HG02981 (cell line): ENCODE measurements around the gene BAZ1B.
A peak's percentile ranks its signal among the peaks of the same experiment; 100 is the strongest.
"Not testable (repeated sequence)": the region's sequence is repeated elsewhere in the genome, so short reads cannot be mapped to it uniquely, and the experiment has no call there.

Source experiments
- ATAC-seq: cut with Tn5 transposase; IDR thresholded peaks from one replicate; pipeline ENCODE4 v1.9.1; 2021; ENCODE audit warnings: mild to moderate bottlenecking, moderate library complexity; ENCODE audit not compliant: unreplicated experiment

BAZ1B gene

DNA sequence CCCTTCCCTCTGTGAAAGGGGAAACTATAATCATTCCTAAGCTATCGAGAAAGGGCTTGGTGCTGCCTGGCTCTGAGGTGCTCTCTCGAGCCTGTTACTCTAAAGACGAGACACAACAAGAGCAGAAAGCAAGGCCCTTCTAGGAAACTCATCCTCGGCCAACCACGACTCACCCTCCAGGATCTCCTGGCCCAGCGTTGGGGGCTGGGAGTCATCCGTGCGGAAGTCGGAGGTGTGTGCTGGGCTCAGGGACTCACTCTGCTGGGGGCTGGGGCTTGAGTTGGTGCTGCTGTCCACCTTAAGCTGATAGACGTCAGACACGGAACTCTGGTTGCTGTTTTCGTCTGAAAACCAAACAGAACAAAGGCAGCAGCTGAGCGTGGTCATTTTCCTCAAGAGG, 17.6 kb upstream of the BAZ1B start:
- ATAC-seq, result no peak

DNA sequence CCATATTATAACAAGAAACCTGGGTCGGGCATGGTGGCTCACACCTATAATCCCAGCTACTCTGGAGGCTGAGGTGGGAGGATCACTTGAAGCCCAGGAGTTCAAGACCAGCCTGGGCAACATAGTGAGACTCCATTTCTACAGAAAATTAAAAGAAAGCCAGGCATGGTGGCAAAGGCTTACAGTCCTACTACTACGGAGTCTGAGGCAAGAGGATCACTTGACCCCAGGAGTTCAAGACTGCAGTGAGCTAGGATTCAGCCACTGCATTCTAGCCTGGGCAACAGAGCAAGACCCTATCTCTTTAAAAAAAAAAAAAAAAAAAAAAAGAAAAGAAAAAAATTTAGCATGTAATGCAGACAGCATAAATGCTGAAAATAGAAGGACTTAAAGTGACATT, 16.4 kb upstream of the BAZ1B start:
- not testable (repeated sequence) for ATAC-seq

DNA sequence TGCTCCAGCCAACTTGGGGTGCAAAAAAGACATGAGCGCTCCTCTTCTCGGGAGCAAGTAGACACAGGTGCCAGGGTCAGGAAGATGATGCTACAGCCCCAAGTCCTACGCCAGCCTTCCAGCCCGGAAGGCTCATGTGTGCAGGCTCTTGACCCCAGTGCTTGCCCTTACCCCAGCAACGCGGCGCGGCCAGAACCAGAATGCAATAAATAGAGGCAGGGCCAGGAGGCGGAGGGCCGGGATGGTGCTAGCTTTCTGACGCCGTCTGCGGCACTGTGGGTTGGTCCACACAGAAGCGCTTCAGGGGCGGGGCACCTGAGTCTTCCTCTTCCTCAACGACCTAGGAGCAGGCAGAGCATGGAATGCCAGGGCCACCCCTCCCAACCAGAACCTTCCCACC, 15.0 kb upstream of the BAZ1B start:
- no peak for ATAC-seq

DNA sequence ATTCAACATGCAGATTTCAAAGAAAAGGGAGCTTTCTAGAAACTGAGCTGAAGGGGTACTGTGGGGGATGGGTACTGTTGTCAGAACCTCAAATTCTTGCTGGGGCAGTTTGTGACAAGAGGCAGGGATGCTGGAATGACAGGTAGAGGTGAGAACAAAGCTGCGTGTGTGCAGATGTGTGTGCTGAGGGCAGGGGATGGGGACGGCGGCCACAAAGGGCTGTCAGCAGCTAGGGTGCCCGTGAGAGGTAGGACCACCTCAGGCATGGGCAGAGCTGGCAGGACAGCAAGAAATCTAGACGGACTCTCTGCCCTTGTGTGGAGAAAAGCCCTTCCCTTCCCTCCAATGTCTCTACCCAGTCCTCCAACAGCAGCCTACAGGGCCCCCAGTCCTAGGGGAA, 14.4 kb upstream of the BAZ1B start:
- no peak for ATAC-seq

DNA sequence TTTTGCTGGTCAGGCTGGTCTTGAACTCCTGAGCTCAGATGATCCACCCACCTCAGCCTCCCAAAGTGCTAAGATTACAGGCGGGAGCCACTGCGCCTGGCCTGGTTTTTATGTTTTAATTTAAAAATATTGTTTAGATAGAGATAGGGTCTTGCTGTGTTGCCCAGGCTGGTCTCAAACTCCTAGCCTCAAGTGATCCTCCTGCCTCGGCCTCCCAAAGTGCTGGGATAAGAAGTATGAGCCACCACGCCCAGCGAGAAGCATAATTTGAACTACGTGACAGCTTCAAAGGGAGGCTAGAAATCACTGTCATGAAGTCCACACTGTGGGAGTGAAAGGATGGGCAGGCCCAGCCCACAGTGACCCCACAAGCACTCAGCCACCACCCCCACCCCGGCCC, 13.8 kb upstream of the BAZ1B start:
- ATAC-seq, result not testable (repeated sequence)

DNA sequence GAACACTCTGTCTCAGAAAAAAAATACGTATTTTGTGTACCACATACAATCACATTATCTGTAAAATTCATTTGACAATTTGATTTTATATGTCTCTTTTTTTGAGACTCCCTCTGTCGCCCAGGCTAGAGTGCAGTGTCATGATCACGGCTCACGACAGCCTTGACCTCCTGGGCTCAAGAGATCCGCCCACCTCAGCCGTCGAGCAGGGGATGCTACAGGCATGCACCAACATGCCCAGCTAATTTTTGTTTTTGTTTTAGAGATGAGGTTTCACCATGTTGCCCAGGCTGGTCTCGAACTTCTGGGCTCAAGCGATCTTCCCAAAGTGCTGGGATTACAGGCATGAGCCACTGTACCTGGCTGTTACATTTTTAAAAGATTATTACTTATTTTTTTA, 11.6 kb upstream of the BAZ1B start:
- ATAC-seq, result no peak

DNA sequence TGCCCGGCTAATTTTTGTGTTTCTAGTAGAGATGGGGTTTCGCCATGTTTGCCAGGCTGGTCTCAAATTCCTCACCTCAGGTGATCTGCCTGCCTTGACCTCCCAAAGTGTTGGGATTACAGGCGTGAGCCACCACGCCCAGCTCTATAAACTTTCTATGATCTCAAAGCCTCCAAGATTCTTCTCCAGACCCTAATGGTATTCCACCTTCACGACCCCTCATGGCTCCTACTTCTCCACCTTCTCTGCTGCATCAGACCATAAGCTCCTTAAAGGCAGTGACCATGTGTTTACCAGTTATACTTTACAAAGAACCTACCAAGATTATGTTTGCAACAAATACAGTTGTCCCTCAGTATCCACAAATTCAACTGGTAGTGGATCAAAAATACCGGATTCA, 10.1 kb upstream of the BAZ1B start:
- no peak for ATAC-seq

DNA sequence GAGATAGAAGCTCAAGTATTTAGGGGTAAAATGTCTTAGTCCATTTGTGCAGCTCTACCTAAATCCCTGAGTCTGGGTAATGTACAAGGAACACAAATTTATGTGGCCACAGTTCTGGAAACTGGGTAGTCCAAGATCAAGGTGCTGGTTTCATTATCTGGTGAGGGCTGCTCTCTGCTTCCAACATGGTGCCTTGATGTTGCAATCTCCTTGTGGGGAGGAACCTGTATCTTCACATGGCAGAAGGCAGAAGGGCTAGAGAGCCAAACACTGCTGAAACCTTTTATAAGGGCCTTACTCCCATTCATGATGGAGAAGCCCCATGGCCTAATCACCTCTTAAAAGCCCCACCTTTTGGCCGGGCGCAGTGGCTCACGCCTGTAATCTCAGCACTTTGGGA, 8.7 kb upstream of the BAZ1B start:
- ATAC-seq, result no peak

DNA sequence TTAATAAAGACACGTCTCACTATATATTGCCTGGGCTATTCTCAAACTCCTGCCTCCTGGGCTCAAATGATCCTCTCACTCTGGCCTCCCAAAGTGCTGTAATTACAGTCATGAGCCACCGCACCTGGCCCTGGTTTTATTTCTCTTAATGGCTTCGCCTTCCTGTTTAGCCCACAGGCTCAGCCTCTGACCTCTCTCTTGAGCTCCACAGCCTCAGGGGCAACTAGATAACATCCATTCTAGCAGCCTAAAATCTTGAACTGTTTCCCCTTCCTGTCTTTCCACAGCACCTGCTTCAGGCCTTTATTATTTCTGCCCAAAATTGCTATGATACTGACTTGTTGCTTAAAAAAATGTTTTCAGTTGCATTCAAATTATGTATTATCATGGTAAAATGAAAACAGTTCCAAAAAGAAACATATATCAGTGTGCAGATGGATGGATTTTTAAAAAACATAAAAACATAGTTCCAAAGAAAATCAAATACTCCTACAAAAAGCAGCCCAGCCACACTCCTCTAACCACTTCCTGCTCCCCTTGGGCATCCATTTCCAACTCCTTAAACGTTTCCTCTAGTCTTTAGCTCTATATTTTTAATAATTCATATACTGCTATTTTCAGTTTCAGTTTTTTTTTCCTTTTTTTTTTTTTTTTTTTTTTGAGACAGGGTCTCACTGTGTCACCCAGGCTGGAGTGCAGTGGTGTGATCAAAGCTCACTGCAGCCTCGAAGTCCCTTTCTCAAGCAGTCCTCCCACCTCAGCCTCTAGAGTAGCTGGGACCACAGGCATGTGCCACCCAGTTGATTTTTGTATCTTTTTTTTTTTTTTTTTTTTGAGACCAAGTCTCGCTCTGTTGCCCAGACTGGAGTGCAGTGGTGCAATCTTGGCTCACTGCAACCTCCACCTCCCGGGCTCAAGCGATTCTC, 5.1 kb upstream of the BAZ1B start:
- no peak for ATAC-seq

DNA sequence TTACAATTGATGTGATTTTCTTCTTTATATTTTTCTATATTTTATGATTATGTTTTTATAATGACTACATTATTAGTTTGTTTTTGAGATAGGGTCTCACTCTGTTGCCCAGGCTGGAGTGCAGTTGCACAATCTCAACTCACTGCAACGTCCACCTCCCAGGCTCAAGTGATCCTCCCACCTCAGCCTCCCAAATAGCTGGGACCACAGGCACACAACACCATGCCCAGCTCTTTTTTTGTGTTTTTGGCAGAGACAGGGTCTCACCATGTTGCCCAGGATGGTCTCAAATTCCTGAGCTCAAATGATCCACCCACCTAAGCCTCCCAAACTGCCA, 4.0 kb upstream of the BAZ1B start:
- ATAC-seq, result not testable (repeated sequence)

DNA sequence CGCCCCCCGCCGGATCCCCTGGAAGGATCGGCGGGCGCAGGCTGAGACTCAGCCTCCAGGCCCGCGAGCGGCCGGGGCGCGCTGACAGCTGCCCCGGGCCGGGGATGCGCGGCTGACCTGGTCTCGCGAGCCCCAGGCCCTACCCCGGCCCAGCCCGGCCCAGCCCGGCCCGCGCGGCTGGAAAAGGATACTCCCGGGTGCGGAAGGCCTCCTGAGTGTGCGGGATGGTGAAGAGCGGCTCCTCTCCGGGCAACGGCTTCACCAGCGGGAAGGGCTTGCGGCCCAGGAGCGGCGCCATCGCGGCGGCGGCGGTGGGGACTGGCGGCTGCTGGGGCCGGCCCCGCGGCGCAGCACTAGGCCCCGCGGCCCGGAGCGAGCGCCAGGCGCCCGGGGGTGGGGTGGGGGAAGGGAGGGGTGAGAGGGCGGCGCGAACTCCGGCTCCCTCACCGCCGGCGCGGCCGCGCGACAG, 423 bp downstream of the BAZ1B start:
- ATAC-seq, result peak; percentile 39

DNA sequence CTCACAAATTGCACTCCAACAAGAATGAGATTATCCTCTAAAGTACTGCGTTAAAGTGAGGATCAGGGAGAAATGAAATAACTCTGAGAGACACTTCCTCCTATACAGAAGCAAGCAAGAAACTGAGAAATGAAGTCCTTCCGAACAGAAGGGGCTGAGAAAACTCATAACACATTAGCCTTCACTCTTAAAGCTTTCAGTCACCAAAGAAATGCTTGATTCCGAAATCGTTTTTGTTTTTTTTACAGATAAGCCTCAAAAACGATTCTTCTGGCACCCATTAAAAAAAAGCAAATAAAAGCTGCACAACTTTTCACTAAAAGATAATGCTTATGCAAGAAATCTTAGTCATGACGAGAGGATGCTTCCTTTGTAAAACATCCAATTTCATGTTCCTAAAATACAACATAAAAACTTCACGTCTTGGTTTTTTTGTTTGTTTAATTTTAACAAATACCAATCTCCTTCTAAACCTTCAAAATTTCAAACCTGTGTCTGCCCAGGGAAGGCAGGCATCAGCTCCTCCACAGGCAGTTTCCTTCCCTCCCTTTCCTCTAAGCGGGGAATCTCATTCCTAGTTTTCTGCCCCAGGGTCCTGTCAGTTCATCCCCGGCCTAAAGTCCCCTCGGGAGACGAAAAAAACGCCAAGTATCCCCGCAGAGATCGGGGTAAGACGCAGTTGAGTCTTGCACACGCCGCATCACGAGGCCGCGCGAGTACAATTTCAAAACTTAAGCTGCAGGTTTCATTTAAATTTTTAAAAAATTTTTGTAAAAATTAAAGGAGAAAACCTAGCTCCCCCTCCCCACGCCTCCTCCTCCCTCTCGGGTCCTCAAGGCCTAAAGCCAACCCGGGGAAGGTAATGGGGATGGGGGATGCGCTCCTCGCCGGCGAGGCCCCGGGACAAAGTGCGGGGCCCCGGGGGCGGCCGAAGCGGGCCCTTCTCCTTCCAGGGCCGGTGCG, 1.1 kb downstream of the BAZ1B start:
- no peak for ATAC-seq

DNA sequence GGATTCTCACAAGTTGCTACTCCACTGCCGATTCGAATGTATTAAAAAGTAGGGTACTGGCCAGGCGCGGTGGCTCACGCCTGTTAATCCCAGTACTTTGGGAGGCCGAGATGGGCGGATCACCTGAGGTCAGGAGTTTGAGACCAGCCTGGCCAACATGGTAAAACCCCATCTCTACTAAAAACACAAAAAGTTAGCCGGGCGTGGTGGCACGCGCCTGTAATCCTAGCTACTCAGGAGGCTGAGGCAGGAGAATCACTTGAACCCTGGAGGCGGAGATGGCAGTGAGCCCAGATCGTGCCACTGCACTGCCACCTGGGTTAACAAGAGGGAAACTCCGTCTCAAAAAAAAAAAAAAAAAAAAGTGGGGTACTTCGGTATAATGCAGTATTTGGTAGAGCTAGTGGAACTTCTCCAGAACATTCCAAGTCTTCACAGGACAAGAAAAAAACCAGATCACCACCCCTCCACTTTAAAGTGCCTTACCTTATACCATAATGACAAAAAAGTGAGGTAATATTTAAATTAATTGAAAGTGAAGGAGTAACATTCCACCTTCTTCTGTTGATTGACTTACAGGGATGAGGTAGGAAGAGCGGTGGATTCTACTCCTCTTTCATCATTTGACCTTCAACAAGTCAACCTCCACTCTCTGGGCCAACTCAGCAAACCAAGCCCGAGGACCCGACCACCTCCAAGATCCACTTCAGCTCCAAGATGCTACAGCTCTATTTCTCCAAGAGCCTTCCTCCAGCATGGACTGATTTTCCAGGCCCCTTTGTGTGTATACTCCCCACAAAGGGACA, 2.0 kb downstream of the BAZ1B start:
- ATAC-seq, result no peak

DNA sequence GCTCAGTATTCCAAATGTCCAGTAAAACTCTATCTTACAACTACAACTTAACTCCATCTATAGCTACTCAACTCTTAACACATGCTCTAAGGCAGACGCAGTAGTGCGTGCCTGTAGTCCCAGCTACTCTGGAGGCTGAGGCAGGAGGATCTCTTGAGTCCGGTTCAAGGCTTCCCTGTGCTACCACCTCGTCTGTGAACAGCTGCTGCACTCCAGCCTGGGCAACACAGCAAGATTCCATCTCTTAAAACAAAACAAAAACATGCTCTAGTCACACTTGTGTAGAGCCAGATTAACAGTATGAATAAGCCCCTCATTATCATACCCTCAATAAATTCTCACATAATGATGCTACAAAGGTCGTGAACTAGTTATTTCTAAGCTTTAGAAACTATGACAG, 3.6 kb downstream of the BAZ1B start:
- no peak for ATAC-seq

DNA sequence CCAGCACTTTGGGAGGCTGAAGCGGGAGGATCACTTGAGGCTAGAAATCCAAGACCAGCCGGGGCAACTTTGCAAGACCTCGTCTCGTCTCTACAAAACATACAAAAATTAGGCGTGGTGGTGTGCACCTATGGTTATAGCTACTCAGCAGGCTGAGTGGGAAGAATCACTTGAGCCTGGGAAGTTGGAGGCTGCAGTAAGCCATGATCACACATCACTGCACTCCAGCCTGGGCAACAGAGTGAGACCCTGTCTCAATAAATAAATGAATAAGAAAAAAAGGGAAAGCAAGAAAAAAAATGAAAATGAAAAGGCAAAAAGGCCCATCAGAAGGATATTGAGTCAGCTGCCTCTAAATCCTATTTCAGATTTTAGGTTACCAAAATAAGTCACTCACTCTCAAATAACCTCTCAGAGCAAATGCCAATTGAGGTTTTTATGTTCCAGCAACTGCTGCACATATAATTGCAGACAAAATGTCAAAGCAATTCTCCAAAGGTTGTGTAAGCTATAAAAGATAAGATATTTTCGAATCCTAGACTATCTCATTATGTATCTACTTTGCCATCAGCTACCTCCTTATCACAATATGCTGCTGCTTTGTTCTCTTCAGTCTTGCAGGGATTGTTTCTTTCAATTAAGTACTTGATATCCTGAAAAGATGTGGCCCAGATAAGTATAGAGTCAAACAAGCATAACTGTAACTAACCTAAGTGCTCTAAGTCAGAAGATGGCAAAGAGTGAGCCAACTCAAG, 4.7 kb downstream of the BAZ1B start:
- no peak for ATAC-seq

DNA sequence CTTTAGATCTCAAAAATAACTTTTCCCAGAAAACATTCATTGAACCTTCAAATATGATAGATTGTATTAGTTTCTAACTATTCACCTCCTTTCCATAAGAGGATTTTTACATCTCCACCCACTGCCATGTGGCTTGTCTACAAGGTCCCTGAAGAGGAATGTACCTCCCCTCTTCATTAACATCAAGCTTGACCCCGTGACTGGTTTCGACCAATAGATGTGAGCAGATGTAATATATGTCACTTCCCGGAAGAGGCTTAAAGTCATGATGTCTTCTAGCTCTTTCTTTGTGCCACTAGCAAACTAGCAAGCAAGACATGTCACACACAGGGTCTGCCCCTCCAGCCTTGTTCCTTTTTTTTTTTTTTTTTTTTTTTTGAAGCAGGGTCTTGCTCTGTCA, 6.9 kb downstream of the BAZ1B start:
- no peak for ATAC-seq

DNA sequence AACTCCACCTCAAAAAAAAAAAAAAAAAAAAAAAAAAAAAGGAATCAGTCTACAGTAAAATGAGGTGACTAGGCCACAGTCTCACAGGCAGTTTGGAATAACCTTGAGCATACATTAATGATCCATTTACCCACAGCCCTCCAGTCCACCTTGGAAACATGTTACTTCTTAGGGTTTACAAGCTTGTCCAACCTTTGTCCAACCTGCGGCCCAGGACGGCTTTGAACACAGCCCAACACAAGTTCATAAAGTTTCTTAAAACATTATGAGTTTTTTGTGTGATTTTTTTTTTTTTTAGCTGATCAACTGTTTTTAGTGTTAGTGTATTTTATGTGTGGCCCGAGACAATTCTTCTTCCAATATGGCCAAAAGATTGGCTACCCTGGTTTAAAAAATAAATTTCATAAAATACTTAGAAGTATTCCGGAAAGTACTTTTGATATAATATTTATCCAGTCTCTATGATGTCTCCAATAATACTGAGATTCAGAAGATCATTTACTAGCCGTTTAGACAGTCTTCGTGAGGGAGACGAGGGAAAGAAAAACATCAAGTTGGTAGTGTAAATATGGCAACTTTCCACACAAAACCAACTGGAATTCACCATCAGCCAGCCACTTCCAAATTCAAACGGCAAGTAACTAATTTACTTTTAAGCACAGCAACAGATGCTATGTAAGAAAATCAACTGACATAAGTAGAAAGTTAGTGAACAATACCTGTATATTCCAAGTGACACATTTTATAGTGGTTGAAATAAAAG, 9.9 kb downstream of the BAZ1B start:
- ATAC-seq, result no peak

DNA sequence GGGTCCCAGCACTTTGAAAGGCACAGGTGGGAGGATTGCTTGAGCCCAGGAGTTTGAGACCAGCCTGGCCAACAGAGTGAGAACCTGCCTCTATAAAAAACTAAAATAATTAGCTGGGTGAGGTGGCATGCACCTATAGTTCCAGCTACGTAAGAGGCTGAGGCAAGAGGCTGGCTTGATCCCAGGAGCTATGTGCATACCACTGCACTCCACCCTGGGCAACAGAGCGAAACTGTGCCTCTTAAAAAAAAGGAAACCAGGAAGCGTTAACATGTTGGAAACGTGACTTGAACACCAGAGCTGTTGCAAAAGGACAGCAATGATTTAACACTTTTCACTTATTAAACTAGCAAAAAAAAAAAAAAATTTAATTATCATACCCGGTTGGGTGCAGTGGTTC, 12.6 kb downstream of the BAZ1B start:
- ATAC-seq, result no peak

DNA sequence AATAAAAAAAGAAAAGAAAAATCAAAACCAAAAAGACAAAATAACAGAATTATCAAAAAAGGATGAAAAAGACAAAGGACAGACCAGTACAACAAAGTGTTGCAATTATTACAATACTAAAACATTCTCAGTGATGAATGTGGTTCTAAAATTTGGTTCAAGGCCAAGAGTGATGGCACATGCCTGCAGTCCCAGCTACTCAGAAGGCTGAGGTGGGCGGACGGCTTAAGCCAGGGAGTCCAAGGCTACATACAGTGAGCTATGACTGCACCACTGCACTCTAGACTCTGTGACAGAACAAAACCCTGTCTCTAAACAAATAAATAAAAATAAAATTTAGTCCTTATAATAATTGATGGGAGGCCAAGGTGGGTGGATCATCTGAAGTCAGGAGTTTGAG, 14.5 kb downstream of the BAZ1B start:
- no peak for ATAC-seq

DNA sequence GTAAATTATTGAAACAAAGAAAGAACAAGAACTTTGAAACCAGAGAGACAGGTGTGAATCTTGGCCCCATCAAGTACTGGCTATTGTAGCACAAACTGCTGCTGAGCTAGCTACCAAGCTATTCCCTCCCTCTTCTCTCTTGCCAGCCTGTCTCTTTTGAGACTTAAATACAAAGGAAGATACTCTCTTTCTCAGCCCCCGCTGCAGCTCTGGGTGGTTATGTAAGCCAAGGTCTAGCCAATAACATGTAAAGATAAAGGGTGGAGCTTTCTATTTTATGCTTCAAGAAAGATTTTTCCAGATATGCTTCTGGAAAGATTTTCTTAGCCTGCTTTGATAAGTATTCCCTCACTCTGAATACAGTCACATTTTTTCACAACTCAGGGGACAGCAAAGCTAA, 17.2 kb downstream of the BAZ1B start:
- ATAC-seq, result no peak
